RWPE1 (cell line): ENCODE measurements around the gene RPS6KA3.

Source experiments
- CTCF ChIA-PET: fragments of 350-600 bp; sonication (Branson Sonifier 250); formaldehyde crosslinking; extraction: SDS; loops from one replicate; lab custom pipeline; 2021; lab: Yijun Ruan, JAX
- POLR2A ChIA-PET: fragments of 400-600 bp; formaldehyde crosslinking; extraction: SDS; loops from one replicate; lab custom pipeline; 2020; ENCODE audit warnings: antibody characterized with exemption; ENCODE audit not compliant: low non-redundant PET; lab: Yijun Ruan, JAX
- DNase-seq: peaks from one replicate; pipeline ENCODE4 v3.0.0; 2012; ENCODE audit warnings: low spot score
- H3K27ac ChIP-seq: fragments of 450-650 bp; 2 replicates; pipeline ENCODE4 v1.5.1; 2017
- TF ChIP-seq, protein P1 (sequence below): fragments of 450-650 bp; conservative IDR thresholded peaks from 2 replicates; pipeline ENCODE4 v1.5.1; 2017; ENCODE audit warnings: low read depth, mild to moderate bottlenecking

The RPS6KA3 gene

DNA sequence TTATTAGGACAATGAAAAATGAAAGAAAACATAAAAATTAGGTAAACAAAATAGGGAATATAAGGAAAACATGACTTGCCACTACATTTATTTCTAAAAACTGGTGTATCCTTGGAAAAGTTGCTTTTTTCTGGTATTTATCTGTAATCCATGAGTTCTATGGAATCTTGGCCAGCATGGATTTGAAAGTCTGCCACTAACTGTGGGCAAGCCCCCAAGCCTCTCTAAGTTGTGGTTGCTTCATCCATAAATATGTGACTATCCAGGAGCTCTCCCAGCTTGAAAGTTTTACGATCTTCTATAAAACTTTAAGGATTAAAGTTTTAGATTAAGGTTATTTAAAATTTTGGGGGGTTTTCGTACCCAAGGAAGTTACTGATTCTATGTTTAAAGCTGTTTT lies 21.8 kb downstream of the RPS6KA3 start:
- CTCF ChIA-PET, result no interaction called here
- TF ChIP-seq, protein P1, sequence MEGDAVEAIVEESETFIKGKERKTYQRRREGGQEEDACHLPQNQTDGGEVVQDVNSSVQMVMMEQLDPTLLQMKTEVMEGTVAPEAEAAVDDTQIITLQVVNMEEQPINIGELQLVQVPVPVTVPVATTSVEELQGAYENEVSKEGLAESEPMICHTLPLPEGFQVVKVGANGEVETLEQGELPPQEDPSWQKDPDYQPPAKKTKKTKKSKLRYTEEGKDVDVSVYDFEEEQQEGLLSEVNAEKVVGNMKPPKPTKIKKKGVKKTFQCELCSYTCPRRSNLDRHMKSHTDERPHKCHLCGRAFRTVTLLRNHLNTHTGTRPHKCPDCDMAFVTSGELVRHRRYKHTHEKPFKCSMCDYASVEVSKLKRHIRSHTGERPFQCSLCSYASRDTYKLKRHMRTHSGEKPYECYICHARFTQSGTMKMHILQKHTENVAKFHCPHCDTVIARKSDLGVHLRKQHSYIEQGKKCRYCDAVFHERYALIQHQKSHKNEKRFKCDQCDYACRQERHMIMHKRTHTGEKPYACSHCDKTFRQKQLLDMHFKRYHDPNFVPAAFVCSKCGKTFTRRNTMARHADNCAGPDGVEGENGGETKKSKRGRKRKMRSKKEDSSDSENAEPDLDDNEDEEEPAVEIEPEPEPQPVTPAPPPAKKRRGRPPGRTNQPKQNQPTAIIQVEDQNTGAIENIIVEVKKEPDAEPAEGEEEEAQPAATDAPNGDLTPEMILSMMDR, result no peak
- no peak overlapping the region for H3K27ac ChIP-seq
- POLR2A ChIA-PET, result no interaction called here
- DNase-seq, result no peak

DNA sequence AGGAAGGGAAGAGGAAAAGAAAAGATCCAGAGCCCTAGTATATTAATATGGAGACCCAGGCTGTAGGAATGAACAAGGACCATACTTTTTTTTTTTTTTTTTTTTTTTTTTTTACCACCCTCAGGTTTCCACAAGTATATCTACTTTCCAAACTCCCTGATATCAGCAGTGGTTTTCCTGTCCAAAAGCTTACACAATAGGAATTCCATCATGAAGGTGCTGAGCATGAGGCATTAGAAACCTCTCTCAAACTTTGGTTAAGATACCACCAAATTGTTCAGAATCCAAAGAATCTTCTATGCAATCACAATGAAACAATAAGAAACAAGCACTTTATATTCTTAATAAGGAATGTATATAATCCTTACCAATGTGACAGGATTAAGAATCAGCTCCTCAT lies 26.5 kb downstream of the RPS6KA3 start:
- ChIA-PET POLR2A (no interaction called here), CTCF (no interaction called here)
- TF ChIP-seq, protein P1, result no peak
- DNase-seq, result no peak
- H3K27ac ChIP-seq, result no peak overlapping the region

DNA sequence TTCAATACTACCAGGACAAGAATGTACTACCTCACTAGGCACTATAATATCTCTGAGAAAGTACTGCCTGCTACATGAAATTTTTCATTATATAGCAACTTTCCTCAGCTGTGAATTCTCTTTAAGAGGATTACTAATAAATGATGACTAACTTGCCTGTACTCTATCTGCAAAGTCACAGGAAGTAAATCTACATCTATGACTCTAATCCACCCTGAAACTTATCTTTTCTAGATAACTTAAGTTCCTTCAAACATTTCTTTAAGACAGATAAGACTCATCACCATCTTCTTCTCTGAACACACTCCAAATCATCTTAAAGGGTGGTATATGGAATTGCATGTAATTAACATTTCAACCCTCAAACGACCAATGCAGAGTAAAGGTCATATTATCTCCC lies 28.8 kb downstream of the RPS6KA3 start:
- TF ChIP-seq, protein P1, result no peak
- H3K27ac ChIP-seq, result no peak overlapping the region
- CTCF ChIA-PET, result no interaction called here
- POLR2A ChIA-PET, result no interaction called here
- no peak for DNase-seq

DNA sequence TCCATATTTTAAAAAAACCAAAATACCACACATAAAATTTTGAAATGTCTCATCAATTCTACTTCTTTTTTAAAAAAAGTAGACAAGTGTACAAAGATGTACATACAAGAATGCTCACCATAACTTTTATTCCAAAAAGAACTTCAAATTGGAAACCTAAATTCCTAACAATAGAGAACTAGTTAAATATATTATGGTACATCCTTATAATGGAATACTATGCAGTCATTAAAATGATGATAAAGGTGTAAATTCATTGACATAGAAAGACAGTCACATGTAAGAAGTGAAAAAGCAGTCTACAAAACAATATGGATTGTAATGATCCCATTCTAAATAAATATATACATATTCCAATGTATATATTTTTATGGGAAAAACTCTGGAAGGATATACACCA lies 31.0 kb downstream of the RPS6KA3 start:
- POLR2A ChIA-PET, result no interaction called here
- TF ChIP-seq, protein P1, result no peak
- H3K27ac ChIP-seq, result no peak overlapping the region
- CTCF ChIA-PET, result interaction anchor here (0.6 kb wide), 2 partner anchors 113 to 975 kb away, joined by 3 read pairs; no protein-coding TSS in a partner anchor
- no peak for DNase-seq

DNA sequence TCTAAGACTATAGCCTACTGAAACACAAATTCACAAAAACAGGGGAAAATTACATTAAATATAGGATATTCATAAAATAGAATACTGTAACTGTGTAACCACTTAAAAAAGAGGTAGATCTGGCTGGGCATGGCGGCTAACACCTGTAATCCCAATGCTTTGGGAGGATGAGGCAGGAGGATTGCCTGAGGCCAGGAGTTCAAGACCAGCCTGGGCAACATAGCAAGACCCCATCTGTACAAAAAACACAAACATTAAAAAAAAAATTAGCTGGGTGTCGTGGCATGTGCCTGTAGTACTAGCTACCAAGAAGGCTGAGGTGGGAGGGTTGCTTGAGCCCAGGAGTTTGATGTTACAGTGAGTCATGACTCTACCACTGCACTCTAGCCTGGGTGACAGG lies 33.4 kb downstream of the RPS6KA3 start:
- no peak overlapping the region for H3K27ac ChIP-seq
- ChIA-PET POLR2A (no interaction called here), CTCF (no interaction called here)
- DNase-seq, result no peak
- TF ChIP-seq, protein P1, result no peak

DNA sequence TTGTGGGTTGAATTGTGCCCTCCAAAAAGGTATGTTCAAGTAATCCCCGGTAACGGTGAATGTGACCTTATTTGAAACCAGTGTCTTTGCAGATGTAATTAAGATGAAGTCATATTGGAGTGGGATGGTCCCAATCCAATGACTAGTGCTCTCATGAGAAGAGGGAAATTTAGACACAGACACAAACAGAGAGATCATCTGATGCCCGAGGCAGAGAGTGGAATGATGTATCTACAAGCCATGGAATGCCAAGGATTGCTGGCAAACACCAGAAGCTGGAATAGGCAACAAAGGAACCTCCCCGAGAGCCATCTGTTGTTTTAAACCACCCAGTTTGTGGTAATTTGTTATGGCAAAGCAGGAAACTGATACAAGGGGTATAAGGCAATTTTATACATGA lies 35.1 kb downstream of the RPS6KA3 start:
- TF ChIP-seq, protein P1, result no peak
- CTCF ChIA-PET, result no interaction called here
- no peak for DNase-seq
- POLR2A ChIA-PET, result no interaction called here
- no peak overlapping the region for H3K27ac ChIP-seq

DNA sequence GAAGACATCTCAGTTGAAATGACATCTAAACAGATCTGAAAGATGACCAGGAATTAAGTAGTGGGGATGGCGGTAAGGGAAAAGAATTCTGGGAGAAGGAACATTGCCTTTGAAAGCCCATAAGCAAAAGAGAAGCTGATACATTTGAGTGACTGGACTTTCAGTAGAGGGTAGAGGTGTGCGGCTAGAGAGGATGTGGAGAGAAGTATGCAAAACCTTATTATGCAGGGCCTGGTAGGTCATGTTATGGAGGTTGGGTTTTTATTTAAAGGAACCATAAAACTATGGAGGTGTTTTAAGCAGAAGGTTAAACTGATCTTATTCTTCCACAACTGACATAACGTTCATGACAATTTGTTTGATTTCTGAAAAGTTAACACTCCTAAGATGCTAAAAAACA lies 36.3 kb downstream of the RPS6KA3 start:
- H3K27ac ChIP-seq, result no peak overlapping the region
- TF ChIP-seq, protein P1, result no peak
- DNase-seq, result no peak
- ChIA-PET POLR2A (no interaction called here), CTCF (no interaction called here)
